GM19397 (cell line): ENCODE data around the gene RGS13.
A peak's percentile ranks its signal among the peaks of the same experiment; 100 is the strongest.

ENCODE experiments used
- ATAC-seq: cut with Tn5 transposase; IDR thresholded peaks from one replicate; pipeline ENCODE4 v1.9.1; 2021; ENCODE audit warnings: mild to moderate bottlenecking, moderate library complexity; ENCODE audit not compliant: unreplicated experiment

The RGS13 gene

GRCh38 chr1:192626366-192627179 is 9.4 kb upstream of the RGS13 start:
- peak; percentile 93 for ATAC-seq

GRCh38 chr1:192627901-192628300 is 8.0 kb upstream of the RGS13 start:
- no peak for ATAC-seq

GRCh38 chr1:192628396-192629057 is 7.4 kb upstream of the RGS13 start:
- no peak for ATAC-seq

- ATAC-seq = no peak
These were observed 6.3 kb upstream of the RGS13 start for GRCh38 chr1:192629612-192630011.

GRCh38 chr1:192630521-192631287 is 5.2 kb upstream of the RGS13 start:
- ATAC-seq = no peak

- no peak for ATAC-seq
These were observed 4.2 kb upstream of the RGS13 start for GRCh38 chr1:192631749-192632148.

- no peak for ATAC-seq
These were observed 3.8 kb upstream of the RGS13 start for GRCh38 chr1:192632188-192632587.

GRCh38 chr1:192632641-192633532 is 3.1 kb upstream of the RGS13 start:
- ATAC-seq = no peak

GRCh38 chr1:192633533-192634253 is 2.3 kb upstream of the RGS13 start:
- no peak for ATAC-seq

GRCh38 chr1:192635041-192635440 is 906 bp upstream of the RGS13 start:
- ATAC-seq = no peak

- peak; percentile 84 for ATAC-seq
These were observed 3.8 kb downstream of the RGS13 start for GRCh38 chr1:192639607-192640368.

- ATAC-seq = no peak
These were observed 16.2 kb downstream of the RGS13 start for GRCh38 chr1:192652159-192652558.

- ATAC-seq = no peak
These were observed 18.2 kb downstream of the RGS13 start for GRCh38 chr1:192654120-192654519.

- no peak for ATAC-seq
These were observed 18.8 kb downstream of the RGS13 start for GRCh38 chr1:192654591-192655251.

GRCh38 chr1:192657760-192658159 is 21.8 kb downstream of the RGS13 start:
- no peak for ATAC-seq

- no peak for ATAC-seq
These were observed 22.3 kb downstream of the RGS13 start for GRCh38 chr1:192658255-192658654.

GRCh38 chr1:192660613-192661012 is 24.7 kb downstream of the RGS13 start:
- no peak for ATAC-seq

- ATAC-seq = no peak
These were observed 32.5 kb downstream of the RGS13 start for GRCh38 chr1:192668409-192668983.
